ENCODE data around the gene CARTPT.

Gene CARTPT

DNA sequence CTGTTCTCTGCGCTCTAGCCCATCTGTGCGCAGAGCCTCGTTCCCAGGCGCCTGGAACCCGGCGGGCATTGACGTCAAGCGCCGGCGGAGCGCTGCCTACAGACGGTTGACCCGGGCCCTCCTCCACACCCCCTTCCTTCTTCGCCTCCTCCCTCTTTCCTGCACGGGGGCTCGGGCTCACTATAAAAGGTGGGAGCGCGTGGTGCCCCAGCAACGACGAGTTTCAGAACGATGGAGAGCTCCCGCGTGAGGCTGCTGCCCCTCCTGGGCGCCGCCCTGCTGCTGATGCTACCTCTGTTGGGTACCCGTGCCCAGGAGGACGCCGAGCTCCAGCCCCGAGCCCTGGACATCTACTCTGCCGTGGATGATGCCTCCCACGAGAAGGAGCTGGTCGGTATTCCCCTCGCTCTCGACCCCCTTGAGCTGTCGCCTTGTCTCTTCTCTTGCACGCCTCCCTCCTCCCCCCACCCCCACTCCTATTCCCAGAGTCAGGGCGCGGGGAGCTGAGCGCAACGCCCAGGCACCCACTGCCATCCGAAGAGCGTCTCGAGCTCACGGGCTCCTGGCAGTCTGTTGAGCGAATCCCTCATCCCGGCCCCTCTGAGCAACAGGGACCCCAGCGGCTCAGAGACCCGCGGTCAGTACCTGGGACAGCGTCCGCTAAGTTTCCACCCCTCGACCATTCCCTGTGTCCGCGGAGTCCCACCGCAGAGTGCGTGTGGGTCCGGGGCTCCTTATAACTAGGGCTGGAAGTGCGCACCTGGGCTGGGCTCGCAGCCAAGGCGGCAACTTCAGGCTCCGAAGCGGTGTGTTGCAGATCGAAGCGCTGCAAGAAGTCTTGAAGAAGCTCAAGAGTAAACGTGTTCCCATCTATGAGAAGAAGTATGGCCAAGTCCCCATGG is at the start of gene CARTPT:
TSS of gene CARTPT (plus strand) at position 213 of the 902 bp plus-strand sequence. CDS start at position 232, 19 bp downstream.
- DNase-seq (ENCODE audit: low read depth): no peak

- no peak for DNase-seq (ENCODE audit: low read depth)
Observed at GRCh38 chr5:71677977-71678376, 41.1 kb upstream of the CARTPT start.

DNA sequence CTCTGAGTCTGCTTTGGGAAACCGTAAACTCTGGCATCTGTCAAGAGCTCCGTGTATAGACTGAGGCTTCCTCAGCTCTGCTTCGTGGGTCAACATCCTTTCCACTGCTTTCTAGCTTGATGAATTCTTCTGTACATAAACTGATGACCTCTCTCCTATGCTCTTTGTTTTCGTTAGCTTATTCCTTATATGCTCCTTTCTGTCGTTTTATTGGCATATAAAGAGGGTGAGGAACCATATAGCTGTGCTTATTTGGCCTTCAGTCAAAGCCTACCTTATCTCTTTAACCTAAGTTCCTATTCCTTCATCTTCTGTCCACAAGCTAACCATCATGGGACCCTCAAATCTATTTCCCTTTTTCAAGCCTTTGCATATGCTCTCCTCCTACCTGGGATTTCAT is 39.4 kb upstream of the CARTPT start:
- no peak for DNase-seq (ENCODE audit: low read depth)

- no peak for DNase-seq (ENCODE audit: low read depth)
Observed at GRCh38 chr5:71680510-71680909, 38.6 kb upstream of the CARTPT start.

DNA sequence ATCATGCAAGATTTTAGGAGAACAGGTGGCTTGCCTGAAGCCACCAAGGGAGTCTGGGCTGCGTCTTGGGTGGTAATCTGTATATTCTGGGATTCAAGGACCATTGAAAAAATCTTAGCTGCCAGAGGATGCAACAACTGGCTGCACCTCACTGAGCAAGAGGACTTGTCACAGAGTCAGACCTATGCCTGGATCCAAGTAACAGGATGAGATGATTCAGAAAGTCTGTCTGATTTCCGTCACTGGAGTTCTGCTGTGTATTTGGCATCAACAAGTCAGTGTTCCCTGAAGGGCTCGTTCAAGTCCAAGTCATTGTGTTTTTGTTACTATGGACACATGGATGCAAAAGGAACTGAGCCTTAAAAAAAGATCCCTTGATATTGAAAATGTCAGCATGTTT is 37.8 kb upstream of the CARTPT start:
- DNase-seq (ENCODE audit: low read depth): no peak

- DNase-seq (ENCODE audit: low read depth): no peak
Observed at GRCh38 chr5:71684309-71684708, 34.8 kb upstream of the CARTPT start.

GRCh38 chr5:71693828-71694427 is 25.1 kb upstream of the CARTPT start:
- DNase-seq (ENCODE audit: low read depth): no peak

DNA sequence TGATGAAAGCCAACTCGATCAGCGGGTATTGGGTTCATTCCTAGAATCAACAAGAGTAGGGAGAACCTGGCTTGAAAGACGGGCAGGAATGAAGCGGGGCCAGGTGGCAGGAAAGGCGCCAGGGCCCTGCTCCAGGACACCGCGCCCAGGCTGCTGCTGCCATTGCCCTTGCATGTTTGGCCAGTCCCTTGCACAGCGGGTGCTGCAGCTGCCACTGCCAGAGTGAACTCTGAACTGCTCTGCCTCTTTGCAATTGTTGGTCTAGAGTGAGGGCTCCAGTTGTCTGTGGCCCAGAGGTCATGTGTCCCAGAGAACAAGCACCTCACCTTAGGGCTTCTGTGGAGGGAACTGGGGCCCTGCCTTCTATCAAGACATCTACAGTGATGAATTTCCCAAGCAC is 24.0 kb upstream of the CARTPT start:
- no peak for DNase-seq (ENCODE audit: low read depth)

- no peak for DNase-seq (ENCODE audit: low read depth)
Observed at GRCh38 chr5:71695595-71695994, 23.5 kb upstream of the CARTPT start.

DNA sequence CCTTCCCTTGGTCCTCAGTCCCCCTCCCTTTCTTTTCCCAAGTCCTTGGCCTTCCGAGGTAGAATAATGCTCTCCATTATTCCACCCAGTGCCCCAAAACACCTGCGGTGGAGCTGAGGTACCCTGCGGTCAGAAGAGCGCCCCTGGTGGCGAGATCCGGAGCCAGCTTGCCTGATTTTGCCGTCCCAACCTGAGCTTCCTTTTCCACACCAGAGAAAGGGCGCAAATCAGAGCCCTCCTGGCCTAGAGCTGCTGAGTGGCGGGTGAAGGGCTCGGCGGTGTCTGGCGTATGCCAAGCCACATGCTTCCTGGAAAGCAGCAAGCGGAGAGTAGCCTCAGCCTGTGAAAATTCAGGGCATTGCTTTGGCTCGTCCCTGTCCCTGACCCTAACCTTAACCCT is 21.1 kb upstream of the CARTPT start:
- no peak for DNase-seq (ENCODE audit: low read depth)

DNA sequence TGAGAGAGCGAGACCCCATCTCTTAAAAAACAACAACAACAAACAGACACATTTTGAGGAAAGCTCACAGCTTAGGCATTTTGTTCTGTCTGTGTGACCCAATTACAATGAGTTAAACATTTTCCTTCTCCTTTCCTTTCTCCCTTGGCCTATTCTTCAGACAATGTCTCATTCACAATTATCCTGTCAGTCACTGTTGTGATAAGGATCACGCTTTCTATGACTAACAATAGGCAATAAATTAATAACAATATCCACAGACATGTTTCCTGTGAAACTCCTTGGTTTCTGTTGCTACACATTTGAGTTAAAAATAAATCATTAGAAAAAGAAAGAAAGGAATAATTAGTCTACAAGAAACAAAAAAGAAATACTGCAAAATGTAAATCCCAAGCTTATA is 19.8 kb upstream of the CARTPT start:
- no peak for DNase-seq (ENCODE audit: low read depth)

DNA sequence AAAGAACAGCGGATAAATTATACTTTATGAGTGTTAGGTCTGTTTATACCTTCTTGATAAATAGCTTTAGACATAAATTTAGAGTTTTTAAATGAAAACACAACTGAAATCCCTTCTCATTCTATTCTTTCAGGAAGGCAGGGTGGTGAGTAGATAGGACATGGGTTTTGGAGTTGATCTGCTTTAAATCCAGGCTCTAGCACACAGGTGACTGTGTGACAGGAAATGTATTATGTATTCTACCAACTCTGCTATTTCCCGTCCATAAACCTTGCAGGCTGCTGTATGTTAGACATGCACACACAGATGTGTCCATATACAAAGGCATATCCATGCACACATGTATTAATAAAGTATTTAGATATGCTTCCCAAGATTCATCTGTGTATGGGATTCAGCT is 19.3 kb upstream of the CARTPT start:
- no peak for DNase-seq (ENCODE audit: low read depth)

DNA sequence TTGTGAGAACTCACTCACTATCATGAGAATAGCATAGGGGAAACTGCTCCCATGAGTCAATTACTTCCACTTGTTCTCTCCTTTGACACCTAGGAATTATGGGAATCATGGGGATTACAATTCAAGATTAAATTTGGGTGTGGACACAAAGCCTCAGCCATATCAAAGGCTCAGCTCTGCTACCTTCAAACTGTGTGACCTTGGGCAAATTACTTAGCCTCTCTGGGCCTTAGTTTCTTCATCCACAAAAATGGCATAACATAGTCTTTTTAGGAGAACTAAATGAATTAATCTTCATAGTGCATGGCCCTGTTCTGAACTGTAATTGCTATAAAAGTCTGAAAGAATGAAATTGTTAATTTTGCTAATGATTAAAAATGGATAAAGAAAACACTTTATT is 18.3 kb upstream of the CARTPT start:
- DNase-seq (ENCODE audit: low read depth): no peak

DNA sequence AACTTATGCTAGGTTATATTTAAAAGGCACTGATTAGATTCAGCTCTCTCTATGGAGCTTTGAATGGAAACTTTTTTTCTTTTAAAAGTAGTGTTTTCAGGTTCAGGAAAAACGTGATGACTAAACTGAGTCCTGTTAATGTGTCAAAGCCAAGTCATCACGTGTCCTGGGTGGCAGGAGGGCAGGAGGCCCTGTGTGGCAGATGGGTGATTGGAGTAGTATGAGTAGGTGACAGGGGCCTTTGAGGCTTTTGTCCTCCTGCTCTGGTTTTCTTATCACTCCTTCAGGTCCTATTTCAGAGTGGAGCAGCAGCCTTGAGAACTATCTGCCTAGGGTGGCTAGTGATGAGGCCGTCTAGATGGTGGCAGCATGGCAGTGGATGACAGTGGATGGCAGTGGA is 17.7 kb upstream of the CARTPT start:
- no peak for DNase-seq (ENCODE audit: low read depth)

DNA sequence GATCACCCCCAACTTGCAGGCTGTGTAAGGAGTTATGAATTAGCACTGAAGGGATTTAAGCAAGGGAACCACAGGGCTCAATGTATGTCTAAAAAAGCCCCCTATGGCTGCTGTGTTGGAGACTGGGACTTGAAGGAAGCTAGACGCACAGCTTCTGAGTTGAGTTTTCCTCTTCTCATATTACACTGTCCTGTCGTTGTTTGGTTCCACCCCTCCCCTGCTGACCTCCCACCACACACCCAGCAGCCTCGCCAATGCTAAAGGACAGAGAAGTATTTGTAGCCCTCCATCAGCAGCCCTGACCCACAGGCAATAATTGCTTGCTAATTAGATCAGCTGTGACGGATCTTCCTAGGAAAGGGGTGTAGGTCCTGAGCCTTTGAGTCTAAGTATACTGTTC is 15.1 kb upstream of the CARTPT start:
- DNase-seq (ENCODE audit: low read depth): no peak

DNA sequence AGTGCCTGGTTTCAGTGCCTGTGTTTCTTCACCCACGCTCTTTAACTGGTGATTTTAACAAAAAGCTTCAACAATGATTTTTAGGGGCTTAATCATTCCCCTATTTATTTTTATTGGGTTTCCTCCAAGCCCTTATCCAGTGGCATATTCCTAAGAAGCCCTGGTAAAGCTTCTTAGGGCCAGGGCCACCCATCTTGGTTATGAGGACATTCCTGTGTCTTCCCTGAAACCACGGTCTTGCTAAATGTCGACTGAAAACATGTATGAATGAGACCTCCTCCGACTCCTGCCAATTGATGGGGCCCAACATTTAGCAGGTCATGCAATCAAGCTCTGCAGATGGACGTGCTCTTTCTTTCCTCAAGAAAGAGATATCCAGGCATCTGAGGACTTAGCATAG is 13.7 kb upstream of the CARTPT start:
- no peak for DNase-seq (ENCODE audit: low read depth)

- DNase-seq (ENCODE audit: low read depth): no peak
Observed at GRCh38 chr5:71706906-71707305, 12.2 kb upstream of the CARTPT start.

DNA sequence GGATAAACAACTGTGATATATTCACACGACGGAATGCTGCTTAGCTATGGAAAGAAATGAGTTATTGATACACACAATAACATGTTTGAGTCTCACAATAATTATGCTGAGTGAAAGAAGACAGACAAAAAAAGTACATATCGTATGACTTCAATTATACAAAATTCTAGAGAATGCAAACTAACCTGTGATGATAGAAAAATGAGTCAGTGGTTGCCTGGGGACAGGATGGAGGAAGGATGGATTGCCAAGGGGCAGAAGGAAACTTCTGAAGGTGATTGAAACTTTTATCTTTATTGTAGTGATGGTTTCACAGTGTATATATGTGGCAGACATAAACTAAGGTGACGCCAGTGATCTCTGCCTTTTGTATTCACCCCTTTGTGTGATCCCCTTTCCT is 7.5 kb upstream of the CARTPT start:
- no peak for DNase-seq (ENCODE audit: low read depth)

DNA sequence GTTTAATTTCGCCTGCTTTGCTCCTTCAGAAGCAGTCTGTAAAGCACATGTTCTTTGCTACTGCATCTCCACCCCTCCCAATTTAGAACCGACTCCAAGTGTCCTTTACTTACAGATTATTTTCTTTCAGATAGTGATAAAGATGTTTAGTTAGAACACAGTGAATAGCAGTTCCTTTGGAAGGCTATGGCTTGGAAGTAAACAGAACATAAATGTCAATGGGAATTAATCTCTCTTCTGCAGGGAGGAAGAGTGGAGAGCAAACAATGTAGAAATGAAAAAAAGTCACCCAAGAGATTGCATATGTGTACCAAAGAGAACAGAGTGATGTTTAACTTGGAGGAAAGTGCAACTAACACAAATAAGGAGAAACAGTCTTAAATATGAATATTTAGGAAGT is 4.2 kb upstream of the CARTPT start:
- DNase-seq (ENCODE audit: low read depth): no peak

GRCh38 chr5:71727978-71728377 is 8.9 kb downstream of the CARTPT start:
- no peak for DNase-seq (ENCODE audit: low read depth)

DNA sequence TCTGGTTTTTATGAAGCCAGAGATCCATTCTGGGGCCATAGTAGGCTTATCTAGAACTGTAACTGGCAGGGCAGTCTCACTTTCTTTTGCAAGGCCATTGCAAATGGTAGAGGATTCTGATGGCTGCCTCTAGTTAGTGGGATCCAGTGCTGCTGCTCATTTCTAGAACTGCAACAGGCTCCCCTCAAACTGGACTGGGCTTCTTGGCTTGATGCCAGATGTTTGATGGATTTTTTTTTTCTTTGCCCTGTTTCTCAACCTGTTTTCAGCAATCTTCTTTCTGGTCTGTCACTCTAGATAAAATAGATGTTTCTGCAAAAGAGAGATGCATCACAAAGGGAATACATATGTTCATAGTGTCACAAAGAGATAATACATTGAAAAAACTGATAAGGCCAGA is 11.9 kb downstream of the CARTPT start:
- no peak for DNase-seq (ENCODE audit: low read depth)

DNA sequence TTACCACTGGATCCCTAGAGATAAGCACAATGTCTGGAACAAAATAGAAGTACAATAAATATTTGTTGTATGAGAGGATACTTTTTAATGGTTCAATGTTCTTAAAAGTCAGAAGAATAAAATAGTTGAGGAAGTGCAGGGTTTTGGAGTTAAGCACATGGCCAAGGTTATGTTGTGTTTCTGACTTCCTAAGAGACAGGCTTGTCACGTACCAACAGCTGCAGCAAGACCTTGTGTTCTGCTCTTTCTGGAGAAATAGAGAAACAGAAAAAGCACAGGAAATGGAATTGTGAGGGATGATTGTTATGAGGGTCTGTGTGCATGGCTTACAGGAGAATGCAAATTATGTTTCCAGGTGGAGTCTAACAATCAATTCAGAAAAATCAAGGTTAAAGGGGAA is 12.9 kb downstream of the CARTPT start:
- no peak for DNase-seq (ENCODE audit: low read depth)

DNA sequence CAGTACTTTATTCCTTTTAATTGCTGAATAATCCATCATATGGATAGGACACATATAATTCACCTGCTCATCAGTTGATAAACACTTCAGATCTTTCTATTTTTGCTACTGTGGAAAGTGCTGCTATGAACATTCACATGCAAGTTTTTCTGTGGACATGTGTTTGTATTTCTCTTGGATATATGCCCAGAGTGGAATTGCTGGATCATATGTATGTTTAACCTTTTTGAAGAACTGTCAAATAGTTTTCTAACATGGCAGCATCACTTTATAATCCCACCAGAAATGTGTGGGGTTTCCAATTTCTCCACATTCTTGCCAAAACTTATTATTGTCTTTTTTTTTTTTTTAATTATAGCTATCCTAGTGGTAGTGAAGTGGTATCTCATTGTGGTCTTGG is 15.1 kb downstream of the CARTPT start:
- no peak for DNase-seq (ENCODE audit: low read depth)
